Posterior cingulate gyrus (tissue), 11 donors: ENCODE measurements around the gene DPYD.

Source experiments
- DNase-seq, 10 donors: peaks; one replicate each; pipeline versions ENCODE4 v3.0.0 to v3.0.0-alpha.2; 2020 to 2021; ENCODE audit warnings: mixed read lengths in 3 of 10
- intact Hi-C: fragments of 100-400 bp; cut with DNase I; formaldehyde crosslinking; loops from one replicate; pipeline ENCODE4 v1.15.1; 2023

Gene DPYD

GRCh38 chr1:97567000-97567749, 353.7 kb downstream of the DPYD start:
- DNase-seq, result no peak
- intact Hi-C loops, result no loop called here

- intact Hi-C loops, result no loop called here
- DNase-seq, result no peak
Observed at GRCh38 chr1:97565886-97566285, 354.9 kb downstream of the DPYD start.

- DNase-seq, result no peak
- intact Hi-C loops, result no loop called here
Observed at GRCh38 chr1:97563926-97564325, 356.9 kb downstream of the DPYD start.

GRCh38 chr1:97562081-97562480, 358.8 kb downstream of the DPYD start:
- intact Hi-C loops, result no loop called here
- DNase-seq, result no peak

- DNase-seq, result no peak
- intact Hi-C loops, result no loop called here
Observed at GRCh38 chr1:97560714-97561113, 360.1 kb downstream of the DPYD start.

- no peak for DNase-seq
- intact Hi-C loops, result no loop called here
Observed at GRCh38 chr1:97553971-97554370, 366.9 kb downstream of the DPYD start.

- intact Hi-C loops, result no loop called here
- DNase-seq, result no peak
Observed at GRCh38 chr1:97551113-97551512, 369.7 kb downstream of the DPYD start.

- DNase-seq, result no peak
Observed at GRCh38 chr1:97545446-97545845, 375.4 kb downstream of the DPYD start.

GRCh38 chr1:97540346-97540888, 380.4 kb downstream of the DPYD start:
- intact Hi-C loops, result no loop called here
- no peak for DNase-seq

More at GRCh38 chr1:97545446-97545845, 375.4 kb downstream of the DPYD start:
- intact Hi-C loops, result no loop called here

GRCh38 chr1:97538113-97538512, 382.7 kb downstream of the DPYD start:
- DNase-seq, result no peak
- intact Hi-C loops, result no loop called here

GRCh38 chr1:97533358-97533757, 387.5 kb downstream of the DPYD start:
- DNase-seq, result no peak
- intact Hi-C loops, result no loop called here

GRCh38 chr1:97529600-97529999, 391.2 kb downstream of the DPYD start:
- no peak for DNase-seq
- intact Hi-C loops, result no loop called here

GRCh38 chr1:97524211-97524610, 396.6 kb downstream of the DPYD start:
- DNase-seq, result no peak
- intact Hi-C loops, result no loop called here

- no peak for DNase-seq
- intact Hi-C loops, result no loop called here
Observed at GRCh38 chr1:97516588-97516987, 404.2 kb downstream of the DPYD start.

- intact Hi-C loops, result no loop called here
Observed at GRCh38 chr1:97508653-97509218, 412.1 kb downstream of the DPYD start.

GRCh38 chr1:97507863-97508262, 413.0 kb downstream of the DPYD start:
- no peak for DNase-seq
- intact Hi-C loops, result no loop called here

More at GRCh38 chr1:97508653-97509218, 412.1 kb downstream of the DPYD start:
- DNase-seq, result no peak

GRCh38 chr1:97506368-97506767, 414.5 kb downstream of the DPYD start:
- intact Hi-C loops, result no loop called here
- DNase-seq, result no peak

- no peak for DNase-seq
- intact Hi-C loops, result no loop called here
Observed at GRCh38 chr1:97505816-97506215, 415.0 kb downstream of the DPYD start.

GRCh38 chr1:97505289-97505688, 415.5 kb downstream of the DPYD start:
- no peak for DNase-seq
- intact Hi-C loops, result no loop called here

- intact Hi-C loops, result no loop called here
- no peak for DNase-seq
Observed at GRCh38 chr1:97502360-97502759, 418.5 kb downstream of the DPYD start.

- intact Hi-C loops, result no loop called here
- no peak for DNase-seq
Observed at GRCh38 chr1:97501628-97502027, 419.2 kb downstream of the DPYD start.

GRCh38 chr1:97500760-97501159, 420.1 kb downstream of the DPYD start:
- intact Hi-C loops, result no loop called here
- DNase-seq, result no peak
